CD14-positive monocyte (primary cell): ENCODE results near the gene NBAS. TPM values are rescaled to one million over a fixed set of nuclear protein-coding genes. Genes with fewer than 3 reads are reported as not detected.

Experiments
- DNase-seq, 3 donors: peaks; one replicate each; pipeline ENCODE4 v3.0.0-alpha.2; 2011 to 2022
- H2AFZ ChIP-seq: 2 replicates; pipeline ENCODE4 v1.6.0; 2012; ENCODE audit warnings: mild to moderate bottlenecking, low read depth, low read length, inconsistent platforms; ENCODE audit not compliant: insufficient read depth, poor library complexity, severe bottlenecking
- H3K27ac ChIP-seq, 2 donors: 1 replicate in 1 of 2; 2 replicates in 1 of 2; pipeline ENCODE4 v1.5.1; 2012 to 2013; ENCODE audit warnings: low read length in 2 of 2, control low read depth in 1 of 2, inconsistent platforms in 1 of 2, low read depth in 1 of 2, mild to moderate bottlenecking in 1 of 2
- H3K27me3 ChIP-seq, 2 donors: one replicate each; pipeline versions ENCODE4 v1.6.0 to v1.6.1; 2011 to 2013; ENCODE audit warnings: low read length in 2 of 2; ENCODE audit not compliant: control insufficient read depth in 2 of 2, insufficient read depth in 2 of 2
- H3K36me3 ChIP-seq, 2 donors: replicated peaks in 1 of 2; 1 replicate in 1 of 2; 2 replicates in 1 of 2; pipeline versions ENCODE4 v1.5.1 to v1.6.1; 2012 to 2013; ENCODE audit warnings: low read length in 2 of 2, control low read depth in 1 of 2, inconsistent platforms in 1 of 2, mild to moderate bottlenecking in 1 of 2; ENCODE audit not compliant: insufficient read depth in 2 of 2, control insufficient read depth in 1 of 2
- H3K4me1 ChIP-seq, 2 donors: 1 replicate in 1 of 2; 2 replicates in 1 of 2; pipeline versions ENCODE4 v1.5.1 to v1.6.1; 2012 to 2013; ENCODE audit warnings: low read length in 2 of 2, control low read depth in 1 of 2, inconsistent platforms in 1 of 2, mild to moderate bottlenecking in 1 of 2, moderate library complexity in 1 of 2; ENCODE audit not compliant: insufficient read depth in 2 of 2, control insufficient read depth in 1 of 2
- H3K4me2 ChIP-seq: replicated peaks from 2 replicates; pipeline ENCODE3; 2012; ENCODE audit warnings: low read length, moderate library complexity, mild to moderate bottlenecking; ENCODE audit not compliant: poor library complexity, severe bottlenecking; ENCODE audit errors: extremely low read depth
- H3K4me3 ChIP-seq, 3 experiments: fragments of 200-600 bp in 1 of 3; sonication (generic) in 1 of 3; replicated peaks in 1 of 3; 1 replicate in 2 of 3; 2 replicates in 1 of 3; pipeline ENCODE4 v1.5.1; 2011 to 2013; ENCODE audit warnings: low read length in 3 of 3, mild to moderate bottlenecking in 3 of 3, control low read depth in 2 of 3, low read depth in 2 of 3, inconsistent platforms in 1 of 3, moderate library complexity in 1 of 3
- H3K79me2 ChIP-seq: 2 replicates; pipeline ENCODE4 v1.6.0; 2012; ENCODE audit warnings: mild to moderate bottlenecking, control low read depth, inconsistent platforms, low read length, moderate library complexity; ENCODE audit not compliant: insufficient read depth
- H3K9ac ChIP-seq: 2 replicates; pipeline ENCODE4 v1.6.0; 2017; ENCODE audit warnings: low read length, mild to moderate bottlenecking; ENCODE audit not compliant: insufficient read depth, poor library complexity, severe bottlenecking
- H3K9me3 ChIP-seq, 2 donors: replicated peaks in 1 of 2; 1 replicate in 1 of 2; 2 replicates in 1 of 2; pipeline versions ENCODE4 v1.5.1 to v1.6.1; 2012 to 2013; ENCODE audit warnings: low read length in 2 of 2, control low read depth in 1 of 2; ENCODE audit not compliant: control insufficient read depth in 1 of 2, insufficient read depth in 1 of 2
- H4K20me1 ChIP-seq: 2 replicates; pipeline ENCODE4 v1.6.0; 2012; ENCODE audit warnings: mild to moderate bottlenecking, low read length, control low read depth, moderate library complexity; ENCODE audit not compliant: insufficient read depth
- H3K27ac Mint-ChIP-seq, 7 donors: one replicate each; pipeline ENCODE4 v1.8.0; 2020; ENCODE audit warnings: mild to moderate bottlenecking in 7 of 7, mixed read lengths in 7 of 7, moderate library complexity in 6 of 7, inconsistent platforms in 2 of 7
- H3K27me3 Mint-ChIP-seq, 3 donors: one replicate each; pipeline ENCODE4 v1.8.0; 2021 to 2022; ENCODE audit warnings: low read depth in 3 of 3, mild to moderate bottlenecking in 3 of 3, mixed read lengths in 3 of 3, moderate library complexity in 3 of 3, inconsistent platforms in 1 of 3
- H3K36me3 Mint-ChIP-seq, 2 donors: one replicate each; pipeline ENCODE4 v1.8.0; 2020; ENCODE audit warnings: mixed read lengths in 2 of 2, inconsistent platforms in 1 of 2, mild to moderate bottlenecking in 1 of 2
- H3K4me1 Mint-ChIP-seq: one replicate; pipeline ENCODE4 v1.8.0; 2020; ENCODE audit warnings: mild to moderate bottlenecking, mixed read lengths
- H3K4me3 Mint-ChIP-seq, 2 donors: one replicate each; pipeline ENCODE4 v1.8.0; 2020; ENCODE audit warnings: mild to moderate bottlenecking in 2 of 2, mixed read lengths in 2 of 2, moderate library complexity in 1 of 2
- H3K9me3 Mint-ChIP-seq, 7 donors: one replicate each; pipeline ENCODE4 v1.8.0; 2020 to 2022; ENCODE audit warnings: mixed read lengths in 7 of 7, mild to moderate bottlenecking in 6 of 7, moderate library complexity in 6 of 7, inconsistent platforms in 2 of 7
- WGBS: methylation state at CpG from one replicate; pipeline ENCODE4 v1.1.5; 2013; ENCODE audit warnings: missing lambda C conversion rate; ENCODE audit not compliant: insufficient coverage; 5-methylcytosine and 5-hydroxymethylcytosine counted together
- intact Hi-C, 2 donors: fragments of 100-400 bp; cut with micrococcal nuclease; formaldehyde crosslinking; loops; one replicate each; pipeline versions ENCODE4 v1.15.0 to v1.15.1; 2023
- polyA plus RNA-seq, 3 donors: library from polyadenylated mRNA; depleted of rRNA in 1 of 3; unstranded in 2 of 3; stranded (reverse) in 1 of 3; fragments of 300-500 nt in 2 of 3; fragments of >200 nt in 1 of 3; fragmentation: Illumina TruSeq in 2 of 3; gene quantifications; 1 replicate in 2 of 3; 2 replicates in 1 of 3; pipeline ENCODE4 v1.2.3, GENCODE V29; 2012 to 2021
- TF ChIP-seq, protein P1 (sequence below): fragments of 200-600 bp; IDR thresholded peaks from one replicate; pipeline ENCODE4 v1.8.0; 2022; ENCODE audit warnings: antibody characterized with exemption, mild to moderate bottlenecking

Gene NBAS
- polyA plus RNA-seq, 3 donors: 8.9 to 10.9 (median 8.9) TPM

GRCh38 chr2:15492773-15493325, 68.3 kb downstream of the NBAS start:
- no peak overlapping the region for H3K27ac ChIP-seq
- intact Hi-C loops: no loop called here
- H2AFZ ChIP-seq: no peak overlapping the region
- no peak overlapping the region for H3K4me2 ChIP-seq
- H3K79me2 ChIP-seq: no peaks in the 10 kb centered on the region
- Mint-ChIP-seq H3K27me3 (no peaks in the 10 kb centered on the region), H3K27ac (peak overlapping the region in 1 of 7 donors; percentile 59), H3K36me3 (peaks cover 28 to 29% of the 10 kb centered on the region in 2 donors), H3K4me3 (no peak overlapping the region), H3K9me3 (peaks cover 0 to 5% (median 0%) of the 10 kb centered on the region in 7 donors), H3K4me1 (no peaks in the 10 kb centered on the region)
- no peaks in the 10 kb centered on the region for H3K4me1 ChIP-seq
- H3K4me3 ChIP-seq: no peak overlapping the region
- WGBS: no CpG with 5 or more reads among the region's 4 CpGs
- peaks cover 10 to 23% of the 10 kb centered on the region in 2 donors for H3K36me3 ChIP-seq
- DNase-seq: no peak
- H3K9ac ChIP-seq: no peak overlapping the region
- H3K27me3 ChIP-seq: no peaks in the 10 kb centered on the region
- TF ChIP-seq, protein P1, sequence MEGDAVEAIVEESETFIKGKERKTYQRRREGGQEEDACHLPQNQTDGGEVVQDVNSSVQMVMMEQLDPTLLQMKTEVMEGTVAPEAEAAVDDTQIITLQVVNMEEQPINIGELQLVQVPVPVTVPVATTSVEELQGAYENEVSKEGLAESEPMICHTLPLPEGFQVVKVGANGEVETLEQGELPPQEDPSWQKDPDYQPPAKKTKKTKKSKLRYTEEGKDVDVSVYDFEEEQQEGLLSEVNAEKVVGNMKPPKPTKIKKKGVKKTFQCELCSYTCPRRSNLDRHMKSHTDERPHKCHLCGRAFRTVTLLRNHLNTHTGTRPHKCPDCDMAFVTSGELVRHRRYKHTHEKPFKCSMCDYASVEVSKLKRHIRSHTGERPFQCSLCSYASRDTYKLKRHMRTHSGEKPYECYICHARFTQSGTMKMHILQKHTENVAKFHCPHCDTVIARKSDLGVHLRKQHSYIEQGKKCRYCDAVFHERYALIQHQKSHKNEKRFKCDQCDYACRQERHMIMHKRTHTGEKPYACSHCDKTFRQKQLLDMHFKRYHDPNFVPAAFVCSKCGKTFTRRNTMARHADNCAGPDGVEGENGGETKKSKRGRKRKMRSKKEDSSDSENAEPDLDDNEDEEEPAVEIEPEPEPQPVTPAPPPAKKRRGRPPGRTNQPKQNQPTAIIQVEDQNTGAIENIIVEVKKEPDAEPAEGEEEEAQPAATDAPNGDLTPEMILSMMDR: no peak
- H3K9me3 ChIP-seq: no peaks in the 10 kb centered on the region
- no peaks in the 10 kb centered on the region for H4K20me1 ChIP-seq

- H3K9me3 Mint-ChIP-seq: peaks cover 0 to 2% (median 0%) of the 10 kb centered on the region in 7 donors
- Histone ChIP-seq H3K79me2 (no peaks in the 10 kb centered on the region), H3K4me1 (no peaks in the 10 kb centered on the region), H2AFZ (no peak overlapping the region), H4K20me1 (no peaks in the 10 kb centered on the region), H3K27ac (no peak overlapping the region), H3K4me3 (no peak overlapping the region), H3K4me2 (no peak overlapping the region), H3K9me3 (no peaks in the 10 kb centered on the region), H3K36me3 (peaks cover 34 to 72% of the 10 kb centered on the region in 2 donors), H3K9ac (no peak overlapping the region), H3K27me3 (no peaks in the 10 kb centered on the region)
- H3K27ac Mint-ChIP-seq: no peak overlapping the region
- WGBS: no CpG with 5 or more reads among the region's 2 CpGs
- no peaks in the 10 kb centered on the region for H3K27me3 Mint-ChIP-seq
- intact Hi-C loops: no loop called here
- no peak overlapping the region for H3K4me3 Mint-ChIP-seq
- DNase-seq: no peak
- peaks cover 45 to 50% of the 10 kb centered on the region in 2 donors for H3K36me3 Mint-ChIP-seq
- no peaks in the 10 kb centered on the region for H3K4me1 Mint-ChIP-seq
- TF ChIP-seq, protein P1: no peak
Measured at GRCh38 chr2:15486770-15487169, 74.4 kb downstream of the NBAS start.
